ENCODE measurements around the gene PCDH15.
"Not testable (repeated sequence)": the region's sequence is repeated elsewhere in the genome, so short reads cannot be mapped to it uniquely, and the experiment has no call there.

The PCDH15 gene

GRCh38 chr10:54530299-54530698 lies 270.7 kb downstream of the PCDH15 start:
- Histone ChIP-seq H3K27me3 (ENCODE audit: insufficient read depth, low read length, poor library complexity, severe bottlenecking) (no peaks in the 10 kb centered on the region), H3K9me2 (replicated peaks; ENCODE audit: low read depth, low read length) (no peaks in the 10 kb centered on the region), H3K36me3 (ENCODE audit: insufficient read depth, low read length) (no peaks in the 10 kb centered on the region), H3K9ac (ENCODE audit: low read depth, low read length, poor library complexity, severe bottlenecking) (no peak overlapping the region), H3K4me3 (ENCODE audit: low read length, poor library complexity, severe bottlenecking) (no peak overlapping the region), H3K79me2 (ENCODE audit: insufficient read depth, low read length) (no peaks in the 10 kb centered on the region), H2AFZ (ENCODE audit: low read length) (no peak overlapping the region), H3K4me1 (ENCODE audit: insufficient read depth, low read length, poor library complexity, severe bottlenecking) (no peaks in the 10 kb centered on the region), H3K9me3 (ENCODE audit: insufficient read depth, low read depth, low read length) (no peaks in the 10 kb centered on the region), H3F3A (ENCODE audit: low read depth) (no peaks in the 10 kb centered on the region), H4K20me1 (ENCODE audit: insufficient read depth, low read length, poor library complexity, severe bottlenecking) (no peaks in the 10 kb centered on the region), H3K4me2 (ENCODE audit: low read depth, low read length, poor library complexity, severe bottlenecking) (no peak overlapping the region)
- no peak for TF ChIP-seq CTCF (conservative IDR thresholded peaks at IDR 0.05; ENCODE audit: low read length)
- TF ChIP-seq EZH2phosphoT487 (IDR thresholded peaks at IDR 0.05; ENCODE audit: borderline replicate concordance): no peak

GRCh38 chr10:54525816-54526215 lies 275.2 kb downstream of the PCDH15 start:
- H3K27me3 ChIP-seq (ENCODE audit: insufficient read depth, low read length, poor library complexity, severe bottlenecking): no peaks in the 10 kb centered on the region
- H3F3A ChIP-seq (ENCODE audit: low read depth): no peaks in the 10 kb centered on the region
- no peak overlapping the region for H3K9ac ChIP-seq (ENCODE audit: low read depth, low read length, poor library complexity, severe bottlenecking)
- no peak overlapping the region for H3K4me2 ChIP-seq (ENCODE audit: low read depth, low read length, poor library complexity, severe bottlenecking)
- H3K9me2 ChIP-seq (replicated peaks; ENCODE audit: low read depth, low read length): no peaks in the 10 kb centered on the region
- TF ChIP-seq EZH2phosphoT487 (IDR thresholded peaks at IDR 0.05; ENCODE audit: borderline replicate concordance): no peak
- TF ChIP-seq CTCF (conservative IDR thresholded peaks at IDR 0.05; ENCODE audit: low read length): no peak
- H2AFZ ChIP-seq (ENCODE audit: low read length): no peak overlapping the region
- H3K4me1 ChIP-seq (ENCODE audit: insufficient read depth, low read length, poor library complexity, severe bottlenecking): no peaks in the 10 kb centered on the region
- no peaks in the 10 kb centered on the region for H3K36me3 ChIP-seq (ENCODE audit: insufficient read depth, low read length)
- no peaks in the 10 kb centered on the region for H4K20me1 ChIP-seq (ENCODE audit: insufficient read depth, low read length, poor library complexity, severe bottlenecking)
- no peaks in the 10 kb centered on the region for H3K9me3 ChIP-seq (ENCODE audit: insufficient read depth, low read depth, low read length)
- H3K4me3 ChIP-seq (ENCODE audit: low read length, poor library complexity, severe bottlenecking): no peak overlapping the region
- H3K79me2 ChIP-seq (ENCODE audit: insufficient read depth, low read length): no peaks in the 10 kb centered on the region

- not testable (repeated sequence) for H3K4me3 ChIP-seq (ENCODE audit: low read length, poor library complexity, severe bottlenecking); H3K27me3 ChIP-seq (ENCODE audit: insufficient read depth, low read length, poor library complexity, severe bottlenecking); H3K4me2 ChIP-seq (ENCODE audit: low read depth, low read length, poor library complexity, severe bottlenecking); H3K4me1 ChIP-seq (ENCODE audit: insufficient read depth, low read length, poor library complexity, severe bottlenecking); H4K20me1 ChIP-seq (ENCODE audit: insufficient read depth, low read length, poor library complexity, severe bottlenecking); H3K9ac ChIP-seq (ENCODE audit: low read depth, low read length, poor library complexity, severe bottlenecking); H3K79me2 ChIP-seq (ENCODE audit: insufficient read depth, low read length); H3K36me3 ChIP-seq (ENCODE audit: insufficient read depth, low read length); H3K9me2 ChIP-seq (replicated peaks; ENCODE audit: low read depth, low read length); H3F3A ChIP-seq (ENCODE audit: low read depth); H2AFZ ChIP-seq (ENCODE audit: low read length); H3K9me3 ChIP-seq (ENCODE audit: insufficient read depth, low read depth, low read length)
Observed at GRCh38 chr10:54515244-54515643, 285.8 kb downstream of the PCDH15 start.

GRCh38 chr10:54503863-54504262 lies 297.2 kb downstream of the PCDH15 start:
- H3K36me3 ChIP-seq (ENCODE audit: insufficient read depth, low read length): no peaks in the 10 kb centered on the region
- no peaks in the 10 kb centered on the region for H3K27me3 ChIP-seq (ENCODE audit: insufficient read depth, low read length, poor library complexity, severe bottlenecking)
- no peaks in the 10 kb centered on the region for H3K79me2 ChIP-seq (ENCODE audit: insufficient read depth, low read length)
- TF ChIP-seq EZH2phosphoT487 (IDR thresholded peaks at IDR 0.05; ENCODE audit: borderline replicate concordance) (no peak), CTCF (conservative IDR thresholded peaks at IDR 0.05; ENCODE audit: low read length) (no peak)
- H4K20me1 ChIP-seq (ENCODE audit: insufficient read depth, low read length, poor library complexity, severe bottlenecking): no peaks in the 10 kb centered on the region
- no peaks in the 10 kb centered on the region for H3K4me1 ChIP-seq (ENCODE audit: insufficient read depth, low read length, poor library complexity, severe bottlenecking)
- no peaks in the 10 kb centered on the region for H3K9me3 ChIP-seq (ENCODE audit: insufficient read depth, low read depth, low read length)
- no peak overlapping the region for H3K4me3 ChIP-seq (ENCODE audit: low read length, poor library complexity, severe bottlenecking)
- no peaks in the 10 kb centered on the region for H3K9me2 ChIP-seq (replicated peaks; ENCODE audit: low read depth, low read length)
- H3K4me2 ChIP-seq (ENCODE audit: low read depth, low read length, poor library complexity, severe bottlenecking): no peak overlapping the region
- no peaks in the 10 kb centered on the region for H3F3A ChIP-seq (ENCODE audit: low read depth)
- no peak overlapping the region for H3K9ac ChIP-seq (ENCODE audit: low read depth, low read length, poor library complexity, severe bottlenecking)
- H2AFZ ChIP-seq (ENCODE audit: low read length): no peak overlapping the region

All from Loucy (cell line).